ENCODE results near the gene ERCC4.

Gene ERCC4

DNA sequence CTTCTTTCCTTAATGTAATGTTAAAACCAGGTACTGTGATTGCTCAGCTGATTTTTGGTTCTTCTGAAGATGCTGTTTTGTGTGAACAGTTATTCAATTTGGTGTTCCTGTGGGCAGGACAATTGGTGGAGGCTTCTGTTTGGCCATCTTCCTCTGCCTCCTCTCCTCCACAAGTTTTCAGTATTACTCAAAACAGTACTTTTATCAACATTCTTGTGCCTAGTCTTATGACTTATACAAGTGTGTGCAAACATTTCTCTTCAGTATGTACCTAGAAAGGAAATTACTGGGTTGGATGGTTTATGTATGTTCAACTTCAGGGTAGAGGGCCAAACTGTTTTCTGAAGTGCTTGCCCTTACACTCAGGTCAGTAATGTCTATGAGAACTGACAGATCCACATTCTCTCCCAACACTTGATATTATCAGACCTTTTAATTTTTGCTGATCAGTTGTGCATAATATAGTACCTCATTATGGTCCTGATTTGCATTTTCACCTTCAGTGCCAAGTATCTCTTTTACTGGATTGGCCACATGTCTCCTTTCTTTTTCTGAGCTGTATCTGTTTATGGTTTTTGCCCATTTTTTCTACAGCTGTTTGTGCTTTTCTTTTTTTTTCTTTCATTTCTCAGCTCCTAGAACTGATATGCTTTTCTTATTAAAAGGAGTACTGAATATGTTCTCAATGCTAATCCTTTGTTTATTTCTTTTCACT, 50.9 kb downstream of the ERCC4 start:
- TF ChIP-seq, protein P1, sequence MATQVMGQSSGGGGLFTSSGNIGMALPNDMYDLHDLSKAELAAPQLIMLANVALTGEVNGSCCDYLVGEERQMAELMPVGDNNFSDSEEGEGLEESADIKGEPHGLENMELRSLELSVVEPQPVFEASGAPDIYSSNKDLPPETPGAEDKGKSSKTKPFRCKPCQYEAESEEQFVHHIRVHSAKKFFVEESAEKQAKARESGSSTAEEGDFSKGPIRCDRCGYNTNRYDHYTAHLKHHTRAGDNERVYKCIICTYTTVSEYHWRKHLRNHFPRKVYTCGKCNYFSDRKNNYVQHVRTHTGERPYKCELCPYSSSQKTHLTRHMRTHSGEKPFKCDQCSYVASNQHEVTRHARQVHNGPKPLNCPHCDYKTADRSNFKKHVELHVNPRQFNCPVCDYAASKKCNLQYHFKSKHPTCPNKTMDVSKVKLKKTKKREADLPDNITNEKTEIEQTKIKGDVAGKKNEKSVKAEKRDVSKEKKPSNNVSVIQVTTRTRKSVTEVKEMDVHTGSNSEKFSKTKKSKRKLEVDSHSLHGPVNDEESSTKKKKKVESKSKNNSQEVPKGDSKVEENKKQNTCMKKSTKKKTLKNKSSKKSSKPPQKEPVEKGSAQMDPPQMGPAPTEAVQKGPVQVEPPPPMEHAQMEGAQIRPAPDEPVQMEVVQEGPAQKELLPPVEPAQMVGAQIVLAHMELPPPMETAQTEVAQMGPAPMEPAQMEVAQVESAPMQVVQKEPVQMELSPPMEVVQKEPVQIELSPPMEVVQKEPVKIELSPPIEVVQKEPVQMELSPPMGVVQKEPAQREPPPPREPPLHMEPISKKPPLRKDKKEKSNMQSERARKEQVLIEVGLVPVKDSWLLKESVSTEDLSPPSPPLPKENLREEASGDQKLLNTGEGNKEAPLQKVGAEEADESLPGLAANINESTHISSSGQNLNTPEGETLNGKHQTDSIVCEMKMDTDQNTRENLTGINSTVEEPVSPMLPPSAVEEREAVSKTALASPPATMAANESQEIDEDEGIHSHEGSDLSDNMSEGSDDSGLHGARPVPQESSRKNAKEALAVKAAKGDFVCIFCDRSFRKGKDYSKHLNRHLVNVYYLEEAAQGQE (IDR thresholded peaks at IDR 0.05; ENCODE audit: insufficient read depth in 1 of 2, low read depth in 2 of 2, low read length in 2 of 2): no peak
- TF ChIP-seq SIN3A (IDR thresholded peaks at IDR 0.05; ENCODE audit: borderline replicate concordance, insufficient read depth, low read length) (no peak), POLR2AphosphoS5 (IDR thresholded peaks at IDR 0.05; ENCODE audit: low read depth, low read length) (no peak), TAF1 (IDR thresholded peaks at IDR 0.05; ENCODE audit: borderline replicate concordance, insufficient read depth, low read length) (no peak), FOXP2 (optimal IDR thresholded peaks at IDR 0.05; ENCODE audit: borderline replicate concordance, extremely low read depth, extremely low read length, insufficient read depth) (no peak)

DNA sequence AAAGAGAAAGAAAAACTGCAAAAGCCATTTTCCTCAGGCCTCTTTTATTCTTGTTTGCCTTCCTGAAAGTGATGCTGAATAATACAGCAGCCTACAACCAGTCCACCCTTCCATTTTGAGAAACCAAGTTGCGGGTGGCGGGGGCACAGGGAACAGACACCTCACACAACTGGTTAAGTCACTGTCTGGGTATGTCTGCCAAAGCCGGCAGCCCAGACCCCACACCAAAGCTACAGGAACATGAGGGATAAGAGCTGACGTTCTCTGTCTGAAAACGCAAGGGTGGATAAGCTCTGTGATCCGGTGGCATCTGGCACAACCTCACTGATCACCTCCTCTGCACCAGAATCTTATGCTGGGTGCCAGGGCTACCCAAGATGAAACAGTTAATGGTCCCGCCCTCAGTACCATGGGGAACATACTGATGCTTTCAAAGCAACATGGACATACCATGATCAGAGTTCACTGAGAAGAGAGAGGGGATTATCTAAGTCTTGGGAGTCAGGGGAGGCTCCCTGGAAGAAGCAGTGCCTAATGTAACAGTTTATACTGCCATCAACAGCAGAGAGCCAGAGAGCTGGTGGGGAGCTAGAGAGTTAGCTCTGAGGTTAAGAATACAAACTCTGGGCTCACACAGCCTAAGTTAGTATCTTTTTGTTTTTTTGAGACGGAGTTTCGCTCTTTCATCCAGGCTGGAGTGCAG, 53.5 kb downstream of the ERCC4 start:
- no peak for TF ChIP-seq TAF1 (IDR thresholded peaks at IDR 0.05; ENCODE audit: borderline replicate concordance, insufficient read depth, low read length)
- no peak for TF ChIP-seq POLR2AphosphoS5 (IDR thresholded peaks at IDR 0.05; ENCODE audit: low read depth, low read length)
- no peak for TF ChIP-seq FOXP2 (optimal IDR thresholded peaks at IDR 0.05; ENCODE audit: borderline replicate concordance, extremely low read depth, extremely low read length, insufficient read depth)
- no peak for TF ChIP-seq SIN3A (IDR thresholded peaks at IDR 0.05; ENCODE audit: borderline replicate concordance, insufficient read depth, low read length)
- TF ChIP-seq, protein P1 (IDR thresholded peaks at IDR 0.05; ENCODE audit: insufficient read depth in 1 of 2, low read depth in 2 of 2, low read length in 2 of 2): no peak

DNA sequence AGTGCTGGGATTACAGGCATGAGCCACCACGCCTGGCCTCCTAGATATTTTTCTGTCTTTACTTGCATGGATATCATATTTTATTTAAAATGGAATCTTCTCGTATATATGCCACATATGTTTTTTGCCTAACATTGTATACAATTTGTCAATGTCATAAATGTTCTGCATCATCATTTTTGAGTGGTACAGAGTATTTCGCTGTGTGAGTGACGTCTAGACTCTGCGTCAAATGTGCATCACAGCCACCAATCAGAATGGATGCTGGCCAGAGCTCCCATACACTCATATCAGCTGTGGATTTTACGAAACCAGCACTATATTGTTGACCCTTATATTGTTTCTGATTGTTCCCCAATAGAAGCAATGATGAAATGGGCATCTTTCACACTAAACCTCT, 57.2 kb downstream of the ERCC4 start:
- TF ChIP-seq, protein P1 (IDR thresholded peaks at IDR 0.05; ENCODE audit: insufficient read depth in 1 of 2, low read depth in 2 of 2, low read length in 2 of 2): no peak

DNA sequence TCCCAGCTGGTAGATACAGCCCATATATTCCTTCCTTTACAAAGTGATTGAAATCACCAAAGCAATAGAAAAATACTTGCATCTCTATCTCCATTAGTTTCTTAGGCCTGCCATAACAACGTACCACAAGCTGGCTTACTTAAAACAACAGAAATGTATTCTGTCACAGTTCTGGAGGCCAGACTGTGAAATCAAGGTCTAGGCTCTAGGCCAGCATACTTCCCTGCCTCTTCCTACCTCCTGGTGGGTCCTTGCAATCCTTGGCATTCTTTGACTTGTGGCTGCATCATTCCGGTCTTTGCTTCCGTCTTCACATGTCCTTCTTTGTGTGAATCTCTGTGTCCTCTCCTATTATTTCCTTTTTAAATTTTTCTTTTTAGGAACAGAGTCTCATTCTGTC, 62.5 kb downstream of the ERCC4 start:
- TF ChIP-seq POLR2AphosphoS5 (IDR thresholded peaks at IDR 0.05; ENCODE audit: low read depth, low read length) (no peak), SIN3A (IDR thresholded peaks at IDR 0.05; ENCODE audit: borderline replicate concordance, insufficient read depth, low read length) (no peak), FOXP2 (optimal IDR thresholded peaks at IDR 0.05; ENCODE audit: borderline replicate concordance, extremely low read depth, extremely low read length, insufficient read depth) (no peak), TAF1 (IDR thresholded peaks at IDR 0.05; ENCODE audit: borderline replicate concordance, insufficient read depth, low read length) (no peak)
- TF ChIP-seq, protein P1 (IDR thresholded peaks at IDR 0.05; ENCODE audit: insufficient read depth in 1 of 2, low read depth in 2 of 2, low read length in 2 of 2): no peak

Measured in PFSK-1 (cell line).